Gastroesophageal sphincter (tissue), 4 donors: Measurements from ENCODE around the gene MGAT3. TPM values are rescaled to one million over a fixed set of nuclear protein-coding genes. Genes with fewer than 3 reads are reported as not detected.
"Not testable (repeated sequence)": the region's sequence is repeated elsewhere in the genome, so short reads cannot be mapped to it uniquely, and the experiment has no call there.

Experiments used
- ATAC-seq: fragments of 150-250 bp; one replicate; pipeline ENCODE4 v1.9.1; 2016; ENCODE audit warnings: mild to moderate bottlenecking, moderate library complexity
- H3K27ac ChIP-seq, 4 donors: fragments of 200-600 bp; sonication (generic) in 3 of 4; 1 replicate in 3 of 4; 2 replicates in 1 of 4; pipeline ENCODE4 v1.5.1; 2016 to 2019
- H3K27me3 ChIP-seq: fragments of 200-600 bp; sonication (generic); one replicate; pipeline ENCODE4 v1.5.1; 2019
- H3K36me3 ChIP-seq, 2 donors: fragments of 200-600 bp; sonication (generic); one replicate each; pipeline ENCODE4 v1.5.1; 2019; ENCODE audit warnings: control low read depth in 1 of 2
- H3K4me1 ChIP-seq, 3 donors: fragments of 200-600 bp; sonication (generic); 1 replicate in 2 of 3; 2 replicates in 1 of 3; pipeline ENCODE4 v1.5.1; 2016 to 2019; ENCODE audit warnings: control low read depth in 2 of 3
- H3K4me3 ChIP-seq, 2 donors: fragments of 200-600 bp; sonication (generic); one replicate each; pipeline ENCODE4 v1.5.1; 2019; ENCODE audit warnings: mild to moderate bottlenecking in 1 of 2, moderate library complexity in 1 of 2
- H3K9me3 ChIP-seq, 3 donors: fragments of 200-600 bp; sonication (generic); one replicate each; pipeline ENCODE4 v1.5.1; 2017 to 2019; ENCODE audit warnings: control low read depth in 2 of 3
- EP300 ChIP-seq: sonication (generic); formaldehyde crosslinking; IDR thresholded peaks from one replicate; pipeline ENCODE4 v1.6.1; 2017; ENCODE audit warnings: antibody characterized with exemption, mild to moderate bottlenecking
- POLR2A ChIP-seq, 2 donors: fragments of 450-650 bp; IDR thresholded peaks; one replicate each; pipeline ENCODE4 v1.6.1; 2017; ENCODE audit warnings: antibody characterized with exemption in 2 of 2, mild to moderate bottlenecking in 2 of 2, moderate library complexity in 1 of 2
- POLR2AphosphoS5 ChIP-seq: sonication (generic); formaldehyde crosslinking; IDR thresholded peaks from one replicate; pipeline ENCODE4 v1.6.1; 2017; ENCODE audit warnings: antibody characterized with exemption
- WGBS, 2 donors: methylation state at CpG; one replicate each; pipeline ENCODE4 v1.1.5; 2018; ENCODE audit warnings: low coverage in 1 of 2; 5-methylcytosine and 5-hydroxymethylcytosine counted together
- total RNA-seq, 4 donors: library from RNA; depleted of rRNA; stranded (reverse); fragments of >200 nt; gene quantifications; one replicate each; pipeline ENCODE4 v1.1.0, GENCODE V29; 2016
- TF ChIP-seq, protein P1 (sequence below), 4 experiments: fragments of 200-600 bp in 2 of 4; fragments of 450-650 bp in 2 of 4; sonication (generic) in 1 of 4; IDR thresholded peaks; one replicate each; pipeline ENCODE4 v1.5.1; 2017 to 2019; ENCODE audit warnings: antibody characterized with exemption in 4 of 4, mild to moderate bottlenecking in 2 of 4, moderate library complexity in 2 of 4

The MGAT3 gene
- total RNA-seq, 4 donors from 2014 or later = 2.6 to 3.9 (median 2.9) TPM

DNA sequence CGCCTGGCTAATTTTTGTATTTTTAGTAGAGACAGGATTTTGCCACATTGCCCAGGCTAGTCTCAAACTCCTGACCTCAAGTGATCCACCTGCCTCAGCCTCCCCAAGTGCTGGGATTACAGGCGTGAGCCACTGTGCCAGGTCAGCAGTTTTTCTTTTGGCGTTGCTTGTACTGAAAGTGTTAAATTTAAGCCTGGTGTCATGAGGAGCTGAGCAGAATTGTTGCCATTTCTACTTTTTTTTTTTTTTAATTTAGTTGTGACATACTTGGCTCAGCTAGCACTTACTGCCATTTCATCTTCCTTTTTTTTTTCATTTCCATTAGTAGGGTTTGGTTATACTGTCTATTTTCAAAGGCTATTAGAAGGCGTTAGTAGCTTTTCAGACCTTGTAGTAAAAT lies 46.5 kb upstream of the MGAT3 start:
- Histone ChIP-seq H3K27me3 (no peaks in the 10 kb centered on the region), H3K27ac (no peak overlapping the region), H3K36me3 (peaks cover 0 to 6% of the 10 kb centered on the region in 2 donors), H3K9me3 (no peaks in the 10 kb centered on the region), H3K4me1 (peaks cover 0 to 47% (median 8%) of the 10 kb centered on the region in 3 donors), H3K4me3 (no peak overlapping the region)
- 85 to 96% methylated on average over 3 to 4 of the region's 4 CpGs for WGBS, 2 donors
- no peak for ATAC-seq
- TF ChIP-seq, protein P1, sequence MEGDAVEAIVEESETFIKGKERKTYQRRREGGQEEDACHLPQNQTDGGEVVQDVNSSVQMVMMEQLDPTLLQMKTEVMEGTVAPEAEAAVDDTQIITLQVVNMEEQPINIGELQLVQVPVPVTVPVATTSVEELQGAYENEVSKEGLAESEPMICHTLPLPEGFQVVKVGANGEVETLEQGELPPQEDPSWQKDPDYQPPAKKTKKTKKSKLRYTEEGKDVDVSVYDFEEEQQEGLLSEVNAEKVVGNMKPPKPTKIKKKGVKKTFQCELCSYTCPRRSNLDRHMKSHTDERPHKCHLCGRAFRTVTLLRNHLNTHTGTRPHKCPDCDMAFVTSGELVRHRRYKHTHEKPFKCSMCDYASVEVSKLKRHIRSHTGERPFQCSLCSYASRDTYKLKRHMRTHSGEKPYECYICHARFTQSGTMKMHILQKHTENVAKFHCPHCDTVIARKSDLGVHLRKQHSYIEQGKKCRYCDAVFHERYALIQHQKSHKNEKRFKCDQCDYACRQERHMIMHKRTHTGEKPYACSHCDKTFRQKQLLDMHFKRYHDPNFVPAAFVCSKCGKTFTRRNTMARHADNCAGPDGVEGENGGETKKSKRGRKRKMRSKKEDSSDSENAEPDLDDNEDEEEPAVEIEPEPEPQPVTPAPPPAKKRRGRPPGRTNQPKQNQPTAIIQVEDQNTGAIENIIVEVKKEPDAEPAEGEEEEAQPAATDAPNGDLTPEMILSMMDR (IDR thresholded peaks at IDR 0.05) = no peak
- TF ChIP-seq POLR2AphosphoS5 = no peak
- TF ChIP-seq EP300 = no peak
- no peak for TF ChIP-seq POLR2A (IDR thresholded peaks at IDR 0.05)

- 68 to 90% methylated on average over 2 to 5 of the region's 11 CpGs for WGBS, 2 donors
- H3K4me1 ChIP-seq = peaks cover 0 to 37% (median 0%) of the 10 kb centered on the region in 3 donors
- ATAC-seq, H3K9me3 ChIP-seq, H3K27ac ChIP-seq, H3K27me3 ChIP-seq, H3K4me3 ChIP-seq: not testable (repeated sequence)
- H3K36me3 ChIP-seq = peaks cover 0 to 22% of the 10 kb centered on the region in 2 donors
Observed at GRCh38 chr22:39411828-39412365, 44.9 kb upstream of the MGAT3 start.

- WGBS, 2 donors = 91 to 97% methylated on average over 3 to 7 of the region's 7 CpGs
- not testable (repeated sequence) for ATAC-seq, H3K4me3 ChIP-seq, H3K27me3 ChIP-seq, H3K9me3 ChIP-seq, H3K27ac ChIP-seq
- Histone ChIP-seq H3K4me1 (peaks cover 0 to 35% (median 0%) of the 10 kb centered on the region in 3 donors), H3K36me3 (peaks cover 0 to 35% of the 10 kb centered on the region in 2 donors)
Observed at GRCh38 chr22:39413204-39413603, 43.6 kb upstream of the MGAT3 start.

DNA sequence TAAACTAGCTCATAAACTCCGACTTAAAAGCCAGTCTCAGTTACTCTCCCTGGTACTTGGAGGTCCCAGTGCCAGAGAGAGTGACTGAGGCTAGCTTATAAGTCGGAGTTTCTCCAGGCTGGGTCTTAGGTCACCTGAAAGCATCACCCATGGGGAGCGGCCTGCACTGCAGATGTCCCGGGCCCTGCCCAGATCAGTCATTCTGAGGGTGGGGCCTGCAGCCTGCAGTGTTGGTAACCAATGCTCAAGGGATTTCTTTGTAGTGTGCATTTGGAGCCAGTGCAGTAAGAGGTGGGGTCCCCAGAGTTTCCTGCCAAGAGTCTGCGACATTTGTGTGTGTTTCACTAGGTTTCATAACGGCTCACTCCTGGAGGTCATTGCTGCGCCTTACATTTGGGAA lies 42.4 kb upstream of the MGAT3 start:
- H3K4me1 ChIP-seq = peaks cover 0 to 25% (median 0%) of the 10 kb centered on the region in 3 donors
- WGBS, 2 donors = 84 to 87% methylated on average over 4 of the region's 7 CpGs

DNA sequence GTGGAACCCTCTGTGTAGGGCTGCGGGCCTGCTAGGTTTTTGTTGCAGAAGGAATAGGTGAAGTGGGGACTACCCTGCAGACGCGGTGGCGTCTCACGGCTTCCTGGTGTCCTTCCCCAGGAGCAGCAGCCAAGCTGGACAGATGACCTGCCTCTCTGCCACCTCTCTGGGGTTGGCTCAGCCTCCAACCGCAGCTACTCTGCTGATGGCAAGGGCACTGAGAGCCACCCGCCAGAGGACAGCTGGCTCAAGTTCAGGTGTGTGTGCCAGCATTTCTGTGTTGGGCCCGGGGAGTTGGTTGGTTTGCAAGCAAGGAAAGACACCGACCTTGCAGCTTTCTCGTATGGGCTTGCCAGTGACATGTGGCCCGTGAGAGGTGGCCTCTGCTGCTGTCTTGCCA lies 41.9 kb upstream of the MGAT3 start:
- no peak overlapping the region for H3K4me3 ChIP-seq
- WGBS, 2 donors = 78% methylated on average over 3 of the region's 11 CpGs; no CpG with 5 or more reads in 1 of the 2 donors
- H3K27me3 ChIP-seq = no peaks in the 10 kb centered on the region
- peaks cover 0 to 21% (median 0%) of the 10 kb centered on the region in 3 donors for H3K4me1 ChIP-seq
- TF ChIP-seq, protein P1 (IDR thresholded peaks at IDR 0.05) = no peak
- no peak for TF ChIP-seq POLR2A (IDR thresholded peaks at IDR 0.05)
- TF ChIP-seq POLR2AphosphoS5 = no peak
- no peak for TF ChIP-seq EP300
- no peaks in the 10 kb centered on the region for H3K9me3 ChIP-seq
- no peak for ATAC-seq
- H3K27ac ChIP-seq = no peak overlapping the region
- peaks cover 0 to 52% of the 10 kb centered on the region in 2 donors for H3K36me3 ChIP-seq

More for the DNA sequence above, 42.4 kb upstream of the MGAT3 start:
- no peaks in the 10 kb centered on the region for H3K27me3 ChIP-seq
- no peak for ATAC-seq
- TF ChIP-seq EP300 (no peak), POLR2A (IDR thresholded peaks at IDR 0.05) (no peak)
- TF ChIP-seq, protein P1 (IDR thresholded peaks at IDR 0.05) = no peak
- H3K36me3 ChIP-seq = peaks cover 0 to 47% of the 10 kb centered on the region in 2 donors
- H3K9me3 ChIP-seq = no peaks in the 10 kb centered on the region
- no peak overlapping the region for H3K27ac ChIP-seq
- no peak overlapping the region for H3K4me3 ChIP-seq

DNA sequence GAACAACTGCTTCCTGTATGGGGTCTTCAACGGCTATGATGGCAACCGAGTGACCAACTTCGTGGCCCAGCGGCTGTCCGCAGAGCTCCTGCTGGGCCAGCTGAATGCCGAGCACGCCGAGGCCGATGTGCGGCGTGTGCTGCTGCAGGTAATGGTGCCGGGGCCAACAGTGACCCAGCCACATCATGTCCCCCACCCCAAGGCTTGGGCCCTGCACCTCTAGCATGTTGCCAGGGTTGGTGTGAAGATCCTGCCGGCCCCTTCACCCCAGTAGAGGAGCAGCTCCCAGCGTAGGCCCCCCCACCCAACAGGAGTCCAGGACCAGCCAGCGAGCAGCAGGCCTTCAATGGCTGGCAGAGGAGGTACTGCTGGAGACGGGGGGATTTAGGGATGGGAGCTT lies 41.3 kb upstream of the MGAT3 start:
- H3K27me3 ChIP-seq = no peaks in the 10 kb centered on the region
- H3K9me3 ChIP-seq = no peaks in the 10 kb centered on the region
- peaks cover 0 to 14% (median 0%) of the 10 kb centered on the region in 3 donors for H3K4me1 ChIP-seq
- peaks cover 0 to 58% of the 10 kb centered on the region in 2 donors for H3K36me3 ChIP-seq
- H3K4me3 ChIP-seq = no peak overlapping the region
- TF ChIP-seq, protein P1 (IDR thresholded peaks at IDR 0.05) = no peak
- TF ChIP-seq POLR2AphosphoS5 = no peak
- no peak for TF ChIP-seq EP300
- no peak for TF ChIP-seq POLR2A (IDR thresholded peaks at IDR 0.05)
- no peak overlapping the region for H3K27ac ChIP-seq
- ATAC-seq = no peak
- WGBS, 2 donors = 60 to 96% methylated on average over 1 to 10 of the region's 16 CpGs
